Stimulated activated CD8-positive, alpha-beta memory T cell treated with anti-CD3 and anti-CD28 coated beads, Interleukin-12 subunit alpha, Interleukin-12 subunit beta, amount 100 ng/mL, for 1 hour (primary cell): ENCODE measurements around the gene IL20RA.

Experiments
- DNase-seq: peaks from one replicate; pipeline ENCODE4 v3.0.0-alpha.2; 2020; ENCODE audit warnings: low read depth

IL20RA gene

DNA sequence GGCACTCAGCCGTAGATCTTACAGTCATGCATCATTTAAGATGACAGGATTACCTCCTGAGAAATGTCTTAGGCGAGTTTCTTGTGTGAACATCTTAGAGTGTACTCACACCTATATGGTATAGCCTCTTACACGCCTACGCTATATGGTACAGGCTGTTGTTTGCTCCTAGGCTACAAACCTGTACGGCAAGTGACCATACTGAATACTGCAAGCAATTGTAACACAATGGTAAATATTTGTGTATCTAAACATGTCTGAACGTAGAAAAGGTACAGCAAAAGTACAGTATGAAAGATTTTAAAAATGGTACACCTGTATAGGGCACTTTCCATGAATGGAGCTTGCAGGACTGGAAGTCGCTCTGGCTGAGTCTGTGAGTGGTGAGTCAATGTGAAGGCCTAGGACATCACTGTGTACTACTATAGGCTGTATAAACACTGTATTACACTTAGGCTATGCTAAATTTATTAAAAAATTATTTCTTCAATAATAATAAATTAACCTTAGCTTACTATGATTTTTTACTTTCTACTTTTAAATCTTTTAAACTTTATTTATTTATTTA lies 541 bp upstream of the IL20RA start:
- DNase-seq, result no peak

DNA sequence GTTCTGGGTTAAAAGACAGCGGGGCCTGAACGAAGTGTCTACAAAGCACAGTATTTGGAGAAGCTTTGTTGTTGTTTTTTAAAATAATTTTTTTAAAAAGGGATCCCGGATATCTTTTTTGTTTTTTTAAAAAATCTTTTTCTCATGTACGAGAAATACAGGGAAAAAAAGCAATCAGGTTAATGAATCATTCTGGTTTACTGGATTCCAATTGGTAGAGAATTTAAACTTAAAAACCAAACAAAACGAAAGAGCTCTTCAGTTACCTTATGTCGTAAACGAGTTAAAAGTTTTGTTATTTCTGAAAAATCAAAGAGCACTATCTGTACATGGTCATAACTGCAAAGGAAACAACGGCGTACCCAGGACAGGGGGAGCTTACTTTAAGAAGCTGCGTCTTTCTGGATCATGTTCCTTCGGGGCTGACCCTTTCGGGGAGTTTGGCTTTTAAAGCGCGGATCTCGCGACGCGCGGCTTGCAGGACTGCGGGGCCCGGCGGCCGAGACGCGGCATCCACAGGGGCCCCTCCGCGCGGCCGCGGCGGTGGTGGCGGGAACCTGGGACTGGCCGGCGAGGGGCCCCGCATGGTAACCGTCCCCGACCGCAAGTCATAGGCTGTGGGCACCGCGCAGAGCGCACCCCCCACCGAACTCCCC lies 927 bp downstream of the IL20RA start:
- no peak for DNase-seq

- DNase-seq, result no peak
These were observed 4.4 kb downstream of the IL20RA start for GRCh38 chr6:137040393-137040792.

DNA sequence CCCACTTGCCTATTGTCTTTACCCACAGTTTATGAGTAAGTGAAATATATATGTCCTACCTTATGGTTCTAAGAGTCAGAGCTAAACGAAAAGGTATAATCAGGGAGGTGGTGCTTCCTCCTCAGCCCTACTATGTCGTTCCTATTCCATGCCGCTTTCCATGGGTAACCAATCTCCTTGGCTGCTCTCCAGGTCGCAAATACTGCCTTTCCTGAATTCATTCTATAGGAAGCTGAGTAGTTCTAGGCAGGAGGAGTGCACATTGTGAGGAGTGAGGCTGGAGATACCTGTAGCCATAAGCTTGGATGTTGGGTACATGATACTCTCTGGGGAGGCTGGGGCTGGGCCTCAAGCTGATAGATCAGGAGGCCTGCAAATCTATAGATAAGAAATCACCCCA lies 5.8 kb downstream of the IL20RA start:
- no peak for DNase-seq

DNA sequence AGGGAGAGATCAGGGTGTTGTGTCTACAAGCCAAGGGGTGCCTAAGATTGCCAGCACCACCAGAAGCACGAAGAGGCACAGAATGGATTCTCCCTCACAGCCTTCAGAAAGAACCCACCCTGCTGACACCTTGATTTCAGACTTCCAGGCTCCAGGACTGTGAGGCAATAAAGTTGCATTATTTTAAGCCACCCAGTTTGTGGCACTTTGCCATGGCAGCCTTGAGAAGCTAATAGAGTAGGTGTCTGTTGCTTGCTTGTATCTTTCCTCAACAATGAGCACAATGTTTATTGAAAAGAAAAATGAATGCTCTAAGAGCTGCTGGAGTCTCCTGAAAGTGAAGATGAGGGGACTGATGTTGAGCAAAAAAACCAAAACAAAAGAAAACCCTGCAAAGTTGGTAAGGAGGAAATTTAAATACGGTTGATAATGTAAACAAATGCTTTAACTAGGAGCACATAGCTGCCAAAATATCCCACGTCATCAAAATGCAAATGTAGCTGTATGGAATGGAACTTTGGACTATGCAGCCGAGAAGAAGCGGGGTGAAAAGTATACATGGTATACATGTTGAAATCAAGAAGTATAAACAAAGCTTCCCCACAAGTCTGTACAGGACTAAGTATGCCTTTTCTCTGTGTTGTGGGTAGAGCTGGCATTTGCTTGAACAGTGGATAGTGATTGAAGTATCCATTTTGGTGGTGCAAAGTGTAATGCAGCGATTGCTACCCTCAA lies 8.0 kb downstream of the IL20RA start:
- no peak for DNase-seq

DNA sequence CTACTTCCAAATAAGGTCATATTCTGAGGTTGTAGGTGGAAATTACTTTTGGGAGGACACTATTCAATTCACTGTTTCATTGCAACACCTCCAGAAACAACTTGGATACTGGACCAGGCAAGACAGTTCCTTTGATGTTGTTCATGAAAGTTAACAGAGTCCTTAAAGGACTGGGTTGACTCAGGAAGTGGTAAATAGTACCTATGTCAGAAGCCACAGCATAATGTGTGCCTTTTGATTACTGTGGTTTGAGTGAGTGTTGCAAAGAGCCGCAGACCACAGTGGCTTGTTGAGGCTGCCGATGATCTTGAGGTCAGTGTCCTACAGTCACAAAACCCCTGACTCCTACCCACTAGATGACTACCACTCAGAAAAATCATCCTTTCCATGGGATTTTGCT lies 10.9 kb downstream of the IL20RA start:
- DNase-seq, result peak; percentile 30

DNA sequence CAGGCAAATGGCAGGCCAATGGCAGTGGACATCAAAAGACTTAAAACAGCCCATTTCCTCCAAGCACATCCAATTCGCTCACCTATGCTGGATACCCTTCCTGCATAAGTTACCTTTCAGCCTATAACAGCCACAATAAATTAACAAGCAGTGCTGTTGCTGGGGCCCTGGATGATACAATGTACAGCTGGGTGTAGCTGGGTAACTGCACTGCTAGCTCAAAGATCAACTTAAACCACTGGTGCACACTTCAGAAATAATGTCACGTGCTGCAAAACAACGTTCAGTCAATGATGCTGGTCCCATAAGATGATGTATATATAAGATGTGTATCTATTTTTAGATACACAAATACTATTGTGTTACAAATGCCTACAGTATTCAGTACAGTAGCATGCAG lies 13.6 kb downstream of the IL20RA start:
- no peak for DNase-seq

DNA sequence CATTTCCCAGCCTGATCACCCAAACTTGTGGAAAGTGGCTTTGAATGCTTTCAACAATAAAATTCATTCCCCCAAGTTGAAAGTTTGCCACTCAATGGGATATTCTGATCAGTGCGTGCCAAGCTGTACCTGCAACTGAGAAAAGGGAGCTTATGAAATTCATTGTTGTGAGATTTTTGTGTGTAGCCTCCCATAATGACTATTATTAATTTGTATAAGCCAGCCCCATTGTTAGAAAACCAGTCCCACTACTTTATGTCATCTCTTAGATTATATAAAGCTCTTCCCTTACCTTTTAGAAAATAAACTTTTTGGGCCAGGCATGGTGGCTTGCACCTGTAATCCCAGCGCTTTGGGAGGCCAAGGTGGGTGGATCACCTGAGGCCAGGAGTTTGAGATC lies 15.9 kb downstream of the IL20RA start:
- DNase-seq, result no peak

- DNase-seq, result no peak
These were observed 18.7 kb downstream of the IL20RA start for GRCh38 chr6:137025786-137026730.

- no peak for DNase-seq
These were observed 20.4 kb downstream of the IL20RA start for GRCh38 chr6:137024237-137024990.

GRCh38 chr6:137020776-137021175 lies 24.0 kb downstream of the IL20RA start:
- no peak for DNase-seq

DNA sequence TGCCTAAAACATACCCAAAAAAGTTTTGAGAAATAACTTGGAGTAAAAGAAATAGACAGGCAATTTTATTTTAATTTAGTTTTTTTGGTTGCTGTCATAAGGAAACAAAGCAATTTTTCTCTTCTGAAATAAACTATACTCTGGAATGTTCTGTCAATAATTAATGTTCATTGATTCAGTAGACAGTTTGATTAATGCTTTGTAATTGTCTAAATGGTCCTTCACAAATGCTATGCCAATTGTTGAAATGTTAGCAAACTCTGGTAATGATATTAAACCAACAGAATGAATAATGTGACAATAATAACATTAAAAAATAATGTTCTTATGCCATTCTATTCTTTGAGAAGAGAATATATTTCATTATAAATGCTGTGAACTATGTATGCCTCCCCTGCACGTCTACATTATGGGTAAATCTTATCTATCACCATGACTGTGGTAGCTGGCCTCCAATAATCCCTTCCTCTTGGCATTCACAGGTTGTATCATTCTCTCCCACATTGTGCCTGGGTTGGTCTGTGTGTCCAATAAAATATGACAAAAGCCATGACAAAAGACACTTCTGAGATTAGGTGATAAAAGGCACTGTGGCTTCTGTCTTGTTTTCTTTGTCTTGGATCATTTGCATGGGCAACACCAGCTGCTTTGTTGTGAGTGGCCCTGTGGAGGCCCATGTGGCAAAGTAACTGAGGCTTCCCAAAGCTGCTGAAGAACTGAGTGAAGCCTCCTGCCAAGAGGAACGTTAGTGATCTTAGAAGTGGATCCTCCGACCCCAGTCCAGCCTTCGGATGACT lies 25.1 kb downstream of the IL20RA start:
- no peak for DNase-seq

DNA sequence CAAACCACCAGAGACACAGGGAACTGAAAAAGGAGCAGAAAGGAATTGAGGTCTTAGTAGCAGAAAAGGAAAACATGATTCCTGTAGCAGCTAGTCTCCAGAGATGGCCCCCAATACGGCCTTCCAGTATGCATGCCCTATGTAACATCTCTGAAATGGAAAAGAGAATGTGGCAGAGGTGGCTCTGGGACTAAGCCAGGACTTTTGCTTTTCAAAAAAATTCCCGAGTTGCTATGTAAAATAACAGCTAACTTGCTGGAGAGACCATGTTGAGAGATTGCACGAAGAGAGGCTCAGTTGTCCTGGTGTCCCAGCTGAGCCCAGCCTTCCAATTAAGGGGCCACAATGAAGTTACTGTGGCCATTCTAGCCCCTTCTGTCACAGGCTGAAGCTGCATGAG lies 27.7 kb downstream of the IL20RA start:
- no peak for DNase-seq

DNA sequence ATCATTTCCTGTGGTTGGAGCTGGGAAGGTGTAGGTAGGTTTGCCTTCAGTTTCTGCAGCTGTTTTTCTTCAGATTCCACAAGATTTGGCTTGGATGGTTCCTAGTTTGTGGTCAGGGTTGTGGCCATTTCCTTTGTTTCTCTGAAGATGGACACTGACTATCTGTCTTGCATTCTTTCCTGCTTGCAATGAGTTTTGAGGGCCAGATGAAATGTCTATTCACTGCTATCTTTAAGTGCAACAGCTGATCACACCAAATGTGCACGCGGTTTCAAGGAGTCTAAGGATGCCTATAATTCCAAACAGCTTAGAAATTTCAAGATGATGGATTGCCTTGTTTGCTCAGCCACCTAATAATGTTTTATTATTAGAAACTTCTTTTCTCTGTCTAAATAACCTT lies 28.4 kb downstream of the IL20RA start:
- DNase-seq, result no peak

DNA sequence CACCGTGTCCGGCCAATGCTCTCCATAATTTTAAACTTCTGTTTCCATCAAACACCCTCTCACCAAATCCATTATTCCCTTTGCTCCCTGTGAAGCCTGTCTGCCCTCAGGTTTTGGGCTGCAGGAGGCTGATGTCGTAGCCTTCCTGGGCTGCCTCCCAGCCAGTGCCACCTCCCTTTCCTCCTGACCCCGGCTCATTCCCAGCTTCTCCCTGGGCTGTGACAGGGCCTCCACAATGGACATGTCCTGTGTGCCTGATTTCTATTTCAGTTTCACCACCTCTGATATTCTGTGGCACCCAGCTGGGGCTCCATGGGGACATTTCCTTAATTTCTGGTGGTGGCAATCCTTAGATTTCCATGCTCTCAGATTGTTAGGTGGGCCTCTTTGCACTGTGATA lies 28.8 kb downstream of the IL20RA start:
- no peak for DNase-seq

DNA sequence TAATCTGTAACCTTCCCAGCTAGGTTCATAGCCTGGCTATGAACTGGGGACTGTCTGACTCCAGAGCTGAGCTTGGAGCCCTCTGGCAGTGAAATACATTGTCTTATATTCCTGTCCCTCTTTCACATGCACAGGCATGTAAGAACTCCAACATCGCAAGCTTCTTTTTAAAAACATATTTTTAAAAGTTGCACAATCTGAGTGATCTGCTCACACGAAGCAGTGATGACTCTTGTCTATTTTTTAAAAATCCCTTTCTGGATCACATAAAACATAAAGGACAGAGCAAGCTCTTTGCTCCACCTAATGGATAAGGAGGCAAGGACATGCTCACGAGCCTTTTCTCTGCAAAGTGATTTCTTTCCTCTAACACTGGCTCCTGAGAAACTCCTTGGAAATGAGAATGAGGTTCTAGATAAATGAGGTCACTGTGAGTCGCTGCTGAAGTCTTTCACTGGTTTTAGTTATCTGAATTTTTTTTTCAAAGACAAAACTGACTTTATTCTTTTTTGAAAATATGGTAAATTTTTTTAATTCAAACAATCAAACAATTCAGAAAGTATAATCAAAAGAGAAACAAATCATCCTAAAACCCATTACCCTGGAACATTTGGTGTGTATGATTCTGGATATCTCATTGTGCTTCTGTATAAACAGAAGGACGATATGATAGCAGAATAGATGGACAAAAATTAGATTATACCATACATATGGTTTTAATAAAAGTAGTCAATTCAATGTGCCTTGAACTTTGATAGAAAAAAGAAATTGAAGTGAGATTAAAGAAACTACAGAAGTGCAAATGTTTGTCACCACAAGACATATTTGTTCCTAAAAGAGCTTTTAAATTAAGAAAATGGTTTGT lies 30.8 kb downstream of the IL20RA start:
- no peak for DNase-seq

DNA sequence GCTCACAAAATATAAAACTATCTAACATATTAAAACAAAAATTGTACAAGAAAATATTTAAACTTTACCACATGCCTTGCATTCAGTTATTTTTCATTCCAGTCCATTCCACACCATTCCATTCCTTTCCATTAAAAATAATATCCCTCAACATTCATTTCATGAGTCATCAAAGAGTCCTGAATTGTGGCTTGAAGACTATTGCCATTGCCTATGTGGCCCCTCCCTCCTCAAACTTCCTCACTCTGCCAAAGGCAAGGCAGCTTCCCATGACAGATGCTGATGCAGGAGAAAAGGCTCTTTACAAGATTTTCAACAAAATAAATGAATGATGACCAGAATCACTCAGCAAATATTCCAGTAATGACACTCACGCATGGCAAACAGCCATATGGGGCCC lies 31.7 kb downstream of the IL20RA start:
- DNase-seq, result no peak

- DNase-seq, result no peak
These were observed 33.4 kb downstream of the IL20RA start for GRCh38 chr6:137011406-137011805.

GRCh38 chr6:137010128-137010718 lies 34.5 kb downstream of the IL20RA start:
- DNase-seq, result no peak

- no peak for DNase-seq
These were observed 36.6 kb downstream of the IL20RA start for GRCh38 chr6:137008204-137008603.
